ENCODE data around the gene BMP2K.

The BMP2K gene

DNA sequence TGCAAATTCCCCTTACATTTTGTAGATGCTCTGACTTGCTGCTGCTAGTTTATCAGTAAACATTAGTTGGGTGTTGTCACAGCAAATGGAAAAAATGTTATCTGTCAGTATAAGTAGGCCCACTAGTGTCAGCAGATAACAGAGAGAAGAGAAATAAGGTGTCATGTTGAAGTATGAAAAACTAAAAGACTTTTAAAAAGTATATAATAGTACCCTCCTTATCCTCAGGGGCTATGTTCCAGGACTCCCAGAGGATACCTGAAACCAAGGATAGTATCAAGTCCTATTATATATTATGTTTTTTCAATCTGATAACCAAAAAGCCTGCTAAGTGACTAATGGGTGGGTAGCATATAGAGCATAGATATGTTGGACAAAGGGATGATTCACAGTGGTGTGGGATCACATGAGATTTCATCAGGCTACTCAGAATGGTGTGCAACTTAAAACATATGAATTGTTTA, 11.6 kb upstream of the BMP2K start:
- DNase-seq, result peak; percentile 54

DNA sequence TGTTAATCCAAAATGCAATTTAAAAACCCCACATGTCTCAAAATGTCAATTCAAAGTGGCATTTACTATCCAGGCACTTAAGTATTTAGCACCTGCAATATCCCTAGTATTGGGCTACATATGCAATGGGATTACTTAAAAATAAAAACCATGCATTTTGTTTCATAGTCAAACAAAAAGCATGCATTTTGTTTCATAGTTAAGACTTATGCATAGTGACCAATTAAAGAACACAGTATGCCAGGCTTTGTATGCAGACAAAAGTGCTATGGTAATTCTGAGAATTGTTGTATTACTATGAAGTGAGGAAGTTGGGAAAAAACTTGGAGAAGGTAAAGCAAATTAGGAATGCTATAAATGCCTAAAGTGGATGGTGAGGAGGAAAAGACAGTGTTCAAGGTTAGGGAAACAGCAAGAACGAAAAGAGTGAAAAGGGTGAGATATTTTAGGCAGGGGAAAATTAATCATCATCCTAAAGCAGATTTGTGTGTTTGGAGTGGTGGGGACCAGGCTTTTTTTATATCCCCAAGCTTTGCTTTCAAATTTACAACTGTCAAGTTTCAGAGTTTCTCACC, 10.6 kb upstream of the BMP2K start:
- DNase-seq, result no peak

DNA sequence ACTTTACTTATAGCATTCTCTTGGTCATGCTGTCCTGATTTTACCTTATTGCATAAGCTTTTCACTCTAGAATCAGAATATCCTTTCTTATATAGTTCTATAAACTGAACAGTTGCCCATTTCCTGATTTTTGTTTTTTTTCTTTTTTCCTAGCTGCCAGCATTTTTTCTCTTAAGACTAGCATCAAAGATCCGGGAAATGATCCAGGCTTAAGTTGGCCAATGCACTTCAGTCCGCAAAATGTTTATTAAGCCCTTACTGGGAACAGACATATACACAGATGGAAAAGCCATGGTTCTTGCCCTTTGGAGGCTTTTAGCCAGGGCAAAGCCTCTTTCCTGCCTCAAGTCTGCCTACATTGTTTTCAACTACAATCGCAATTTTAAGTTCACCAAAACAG, 10.1 kb upstream of the BMP2K start:
- no peak for DNase-seq

DNA sequence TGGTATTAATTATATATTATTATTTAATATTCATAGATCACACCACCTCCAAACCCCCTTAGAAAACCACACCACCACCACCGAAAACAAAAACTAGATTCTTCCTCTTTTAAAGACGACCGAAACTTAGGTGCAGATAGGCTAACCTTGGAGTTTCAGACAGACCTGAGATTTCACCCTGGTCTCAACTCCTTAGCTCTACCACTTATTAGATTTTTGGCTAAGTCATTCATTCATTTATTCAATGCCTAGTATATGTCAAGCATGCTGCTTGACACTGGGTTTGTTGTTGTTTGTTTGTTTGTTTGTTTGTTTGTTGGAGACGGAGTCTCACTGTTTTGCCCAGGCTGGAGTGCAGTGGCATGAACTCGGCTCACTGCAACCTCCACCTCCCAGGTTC, 9.5 kb upstream of the BMP2K start:
- no peak for DNase-seq

DNA sequence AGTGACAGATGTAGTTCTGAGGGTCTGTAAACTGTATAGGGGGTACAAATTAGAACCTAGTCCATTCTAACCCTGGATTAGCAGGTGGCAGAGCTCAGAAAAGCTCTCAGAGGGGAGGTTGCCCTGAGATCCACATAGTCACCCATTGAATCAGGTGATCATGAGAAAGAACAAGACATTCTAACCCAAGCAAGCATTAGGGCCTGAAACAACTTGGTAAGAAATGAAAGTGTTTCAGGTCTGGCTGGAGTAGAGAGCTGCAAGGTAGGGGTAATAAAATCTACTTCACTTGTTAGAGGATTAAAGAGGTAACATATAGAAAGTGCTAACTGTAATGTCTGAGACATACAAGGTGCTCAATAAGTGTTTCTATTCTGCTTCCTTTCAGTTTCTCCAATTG, 8.8 kb upstream of the BMP2K start:
- no peak for DNase-seq

DNA sequence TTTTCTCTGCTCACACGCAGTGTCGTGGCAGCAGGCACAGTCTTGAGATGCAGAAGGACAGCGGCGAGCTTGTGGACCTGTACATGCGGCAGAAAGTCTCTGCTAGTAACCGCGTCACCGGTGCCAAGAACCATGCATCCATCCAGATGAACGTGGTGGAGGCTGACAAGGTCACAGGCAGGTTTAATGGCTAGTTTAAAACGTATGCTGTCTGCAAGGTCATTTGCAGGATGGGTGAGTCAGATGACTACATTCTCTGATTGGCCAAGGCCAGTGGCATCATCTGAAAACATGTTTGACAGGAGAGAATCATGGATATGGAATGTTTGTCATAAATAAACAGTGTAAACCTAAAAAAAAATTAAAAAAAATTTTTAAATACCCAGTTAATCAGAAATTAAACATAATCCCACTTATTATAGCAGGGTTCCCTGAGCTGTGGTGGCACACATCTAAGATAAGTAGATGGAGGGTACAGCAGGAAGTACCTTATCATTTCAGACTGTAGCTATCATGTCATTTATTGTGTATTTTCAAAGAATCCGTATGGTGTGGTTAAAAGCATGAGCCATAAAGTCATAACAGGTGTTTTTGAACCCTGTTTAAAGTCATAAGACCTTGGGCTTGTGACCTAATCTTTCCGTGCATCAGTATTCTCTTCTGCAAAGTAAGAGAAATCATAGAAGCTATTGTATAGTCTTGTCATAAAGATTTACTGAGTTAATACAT, 7.5 kb upstream of the BMP2K start:
- peak; percentile 56 for DNase-seq

DNA sequence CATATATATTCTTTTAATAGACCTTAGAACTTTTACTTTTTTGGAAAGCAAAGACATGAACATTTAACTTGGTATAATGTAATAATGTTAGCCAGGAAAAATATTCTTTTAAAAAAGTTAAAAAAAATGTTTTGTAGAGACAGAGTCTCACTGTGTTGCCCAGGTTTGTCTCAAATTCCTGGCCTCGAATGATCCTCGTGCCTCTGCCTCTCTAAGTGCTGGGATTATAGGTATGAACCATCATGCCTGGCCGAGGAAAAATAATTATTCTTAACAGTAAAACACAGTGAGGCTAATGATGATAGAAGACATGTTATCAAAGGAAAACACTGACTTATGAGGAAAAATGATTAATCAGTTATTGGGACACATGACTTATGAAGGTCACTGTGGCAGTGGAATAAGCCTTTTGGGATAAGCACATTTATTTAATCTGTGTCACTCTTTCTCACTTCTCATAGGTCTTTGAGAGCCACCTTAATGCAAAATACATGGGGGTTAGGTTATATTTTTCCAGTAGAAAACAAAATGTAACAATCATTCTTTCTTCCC, 6.0 kb upstream of the BMP2K start:
- no peak for DNase-seq

DNA sequence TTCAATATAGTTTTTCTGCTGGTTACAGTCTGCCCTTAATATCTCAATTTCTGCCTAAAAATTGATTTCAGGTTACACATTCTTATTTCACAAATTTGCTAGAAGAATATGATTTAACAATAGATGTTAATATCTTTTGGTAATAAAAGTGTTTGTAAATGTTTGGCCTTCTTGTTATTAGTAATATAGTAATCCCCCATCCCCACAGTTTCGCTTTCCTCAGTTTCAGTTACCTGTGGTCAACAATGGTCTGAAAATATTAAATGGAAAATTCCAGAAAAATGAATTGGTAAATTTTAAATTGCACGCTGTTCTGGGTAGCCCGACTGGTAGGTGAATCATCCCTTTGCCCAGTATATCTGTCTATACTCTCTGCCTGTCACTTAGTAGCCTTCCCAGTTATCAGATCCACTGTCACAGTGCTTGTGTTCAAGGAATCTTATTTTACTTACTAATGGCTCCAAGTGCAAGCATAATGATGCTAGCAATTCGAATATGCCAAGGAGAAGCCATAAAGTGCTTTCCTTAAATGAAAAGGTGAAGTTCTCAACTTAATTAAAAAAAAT, 3.5 kb upstream of the BMP2K start:
- no peak for DNase-seq

DNA sequence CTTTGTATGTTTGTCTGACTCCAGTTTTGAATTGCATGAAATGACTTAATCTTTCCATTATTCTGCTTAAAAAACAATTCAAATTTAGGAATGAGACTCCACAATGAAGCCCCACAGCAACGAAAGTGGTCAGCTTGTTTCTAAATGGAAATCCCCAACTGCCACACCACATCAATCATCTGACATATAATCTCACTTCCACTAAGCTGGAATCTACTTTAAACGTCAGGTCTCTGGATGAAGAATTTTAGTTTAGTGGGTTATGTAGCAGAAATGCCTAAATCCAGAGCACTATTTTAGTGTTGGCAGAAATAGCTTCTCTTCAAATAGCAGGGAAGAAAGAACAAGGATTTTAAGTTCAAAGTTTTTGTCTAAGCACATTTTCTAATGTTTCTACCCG, 1.7 kb upstream of the BMP2K start:
- DNase-seq, result no peak

DNA sequence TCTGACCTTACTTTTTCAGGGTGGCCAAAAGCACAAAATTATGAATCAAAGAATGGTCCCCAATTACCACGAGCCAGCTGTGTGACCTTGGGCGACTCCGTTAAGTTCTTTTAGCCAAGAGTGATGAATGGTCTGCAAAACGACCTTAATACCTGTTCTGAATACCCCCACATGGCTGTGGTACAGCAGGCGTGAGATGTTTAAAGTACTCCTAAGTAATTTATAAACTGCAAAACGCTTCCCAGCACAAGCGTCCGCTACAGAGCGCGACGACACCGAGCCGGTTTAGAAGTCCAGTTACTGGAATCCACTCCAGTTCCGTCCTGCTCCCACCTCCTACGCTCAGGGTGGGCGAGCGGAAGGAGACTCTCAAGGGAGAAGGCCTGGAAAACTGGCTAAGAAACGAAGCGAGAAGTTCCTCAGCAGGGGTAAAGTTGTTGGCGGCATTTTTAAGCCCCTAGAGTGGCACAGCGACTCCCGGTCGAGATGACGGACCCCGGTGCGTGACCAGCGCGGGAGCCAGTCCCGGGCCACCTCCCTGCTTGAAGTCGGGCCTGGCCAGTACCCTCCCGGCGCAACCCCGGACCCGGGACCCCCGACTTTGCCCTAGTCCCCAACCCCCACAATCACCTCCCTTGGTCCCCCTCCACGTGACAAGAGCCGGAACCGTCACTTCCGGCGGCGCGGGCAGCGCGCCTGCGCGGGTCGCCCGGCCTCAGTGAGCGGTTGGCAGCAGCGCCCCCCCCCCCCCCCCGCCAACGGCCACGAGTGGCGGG, 659 bp upstream of the BMP2K start:
- peak; percentile 83 for DNase-seq

DNA sequence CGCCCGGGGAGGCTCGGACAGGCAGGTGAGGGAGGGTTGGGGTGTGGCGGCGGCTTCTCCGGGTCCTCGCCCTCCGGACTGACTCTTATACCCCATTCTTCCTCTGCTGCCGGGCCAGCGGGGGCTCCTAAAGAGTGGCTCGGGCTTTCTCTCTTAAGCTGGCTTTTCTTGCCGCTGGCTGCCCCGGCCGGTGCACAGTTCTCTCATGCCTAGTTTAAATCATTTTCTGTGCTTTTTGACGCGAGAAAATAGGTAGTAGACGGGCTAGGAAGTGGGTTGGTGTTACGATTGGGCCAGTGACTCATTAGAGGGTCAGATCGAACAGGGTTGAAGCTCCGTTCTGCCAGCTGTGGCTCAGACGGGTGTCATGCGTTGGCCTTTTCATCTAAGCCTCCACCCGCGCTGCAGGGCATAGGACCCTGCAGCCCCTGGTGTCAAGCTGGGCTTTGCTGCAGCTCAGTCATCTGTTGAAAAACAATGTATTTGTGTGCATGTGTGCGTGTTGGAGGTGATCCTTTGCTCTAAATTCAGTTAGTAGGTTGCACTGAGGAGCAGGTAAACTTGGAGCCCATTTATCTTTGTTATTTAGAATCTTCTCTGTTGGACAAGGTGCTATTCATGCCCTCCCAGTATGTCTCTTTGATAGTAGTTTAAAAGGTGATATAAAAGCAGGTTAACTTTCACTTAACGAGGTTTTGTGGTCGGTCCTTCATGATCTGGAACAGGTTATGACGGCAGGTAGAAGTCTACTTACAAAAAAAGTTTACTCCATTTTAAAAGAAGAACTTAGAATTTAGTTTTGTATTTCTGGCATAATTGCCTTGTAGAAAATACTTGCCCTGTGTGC, 802 bp downstream of the BMP2K start:
- peak; percentile 62 for DNase-seq

DNA sequence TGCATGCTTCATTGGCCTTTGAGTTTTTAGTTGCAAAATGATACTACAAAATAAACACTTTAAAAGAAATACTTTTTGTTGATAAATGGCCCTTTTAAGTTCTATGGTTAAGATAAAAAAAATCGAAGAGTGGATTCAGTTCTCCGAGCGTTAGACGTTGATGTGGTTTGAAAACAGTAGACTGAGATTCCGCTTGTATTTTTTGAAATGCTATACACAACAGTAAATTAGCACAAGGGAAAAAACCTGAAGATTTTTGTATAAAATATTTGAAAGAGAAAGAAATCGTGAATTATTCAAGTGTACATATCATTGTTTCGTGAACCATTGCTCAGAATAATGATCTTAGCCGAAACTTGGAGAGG, 1.4 kb downstream of the BMP2K start:
- DNase-seq, result no peak

DNA sequence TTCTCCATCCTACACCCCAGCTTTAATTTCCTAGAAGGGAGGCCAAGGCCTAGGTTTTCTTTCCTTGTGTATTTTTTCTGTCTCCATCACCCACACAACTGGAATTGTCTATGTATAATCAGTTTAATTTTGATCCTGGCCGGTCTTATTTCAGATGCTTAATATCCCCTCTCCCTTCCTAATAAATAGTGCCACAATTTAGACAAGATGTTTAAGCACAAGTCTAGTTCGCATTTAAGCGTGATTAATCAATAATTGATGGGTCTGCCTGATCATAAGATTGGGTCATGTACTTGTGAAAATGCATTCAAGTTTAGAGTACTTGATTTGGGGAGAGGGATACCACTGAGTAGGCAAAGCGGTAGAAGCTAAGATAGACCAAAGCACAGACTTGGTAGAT, 2.4 kb downstream of the BMP2K start:
- DNase-seq, result no peak

DNA sequence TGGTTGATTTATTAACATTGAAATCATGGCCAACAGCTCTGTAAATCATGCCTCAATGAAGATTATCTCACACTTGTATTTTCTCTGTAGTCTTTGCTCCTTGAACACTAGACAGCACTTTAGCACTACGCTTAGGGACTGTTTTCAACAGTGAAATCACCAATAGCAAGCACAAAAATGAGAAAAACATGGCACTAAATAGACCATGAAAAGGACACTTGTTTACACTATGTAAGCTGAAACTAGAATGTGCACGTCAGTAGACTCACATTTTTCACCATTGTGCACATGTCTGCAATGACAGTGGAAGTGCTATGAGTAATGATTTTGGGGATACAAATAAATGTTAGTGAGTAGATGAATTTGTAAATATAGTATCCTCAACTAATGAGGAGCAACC, 3.1 kb downstream of the BMP2K start:
- no peak for DNase-seq

DNA sequence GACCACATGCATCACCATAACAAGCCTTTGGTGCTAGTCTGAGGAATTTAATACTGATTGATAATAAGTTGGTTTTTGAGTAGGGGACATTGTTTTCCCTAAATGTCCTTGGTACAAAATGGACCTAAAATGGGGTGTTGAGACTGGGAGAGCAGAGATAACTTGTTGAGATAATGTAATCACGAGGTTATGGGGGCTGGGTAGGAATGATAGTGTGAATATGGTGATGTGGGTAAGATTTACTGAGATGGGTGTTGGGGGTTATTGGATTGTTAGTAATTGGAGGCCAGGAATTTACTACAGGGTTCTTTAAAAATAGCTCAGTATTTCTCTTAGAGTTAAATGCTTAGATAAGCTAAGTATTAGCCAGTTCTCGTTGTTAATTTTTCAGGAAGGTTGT, 3.9 kb downstream of the BMP2K start:
- no peak for DNase-seq

DNA sequence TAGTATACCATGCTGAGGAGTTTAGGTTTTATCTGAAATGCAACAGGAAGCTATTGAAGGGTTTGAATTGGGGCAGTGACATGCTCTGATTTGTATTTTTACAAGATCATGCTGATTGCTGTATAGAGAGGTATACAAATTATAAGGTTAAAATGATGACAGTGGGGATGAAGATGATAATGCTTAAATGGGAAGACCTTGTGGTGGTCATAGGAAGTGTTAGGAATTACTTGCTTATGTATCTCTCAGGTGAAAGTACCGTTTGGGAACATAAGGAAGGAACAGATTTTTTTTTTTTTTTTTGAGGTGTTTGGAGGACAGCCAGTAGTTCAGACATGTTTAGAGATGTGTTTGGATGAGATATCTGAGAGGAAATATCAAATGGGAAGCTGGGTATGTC, 5.0 kb downstream of the BMP2K start:
- no peak for DNase-seq

DNA sequence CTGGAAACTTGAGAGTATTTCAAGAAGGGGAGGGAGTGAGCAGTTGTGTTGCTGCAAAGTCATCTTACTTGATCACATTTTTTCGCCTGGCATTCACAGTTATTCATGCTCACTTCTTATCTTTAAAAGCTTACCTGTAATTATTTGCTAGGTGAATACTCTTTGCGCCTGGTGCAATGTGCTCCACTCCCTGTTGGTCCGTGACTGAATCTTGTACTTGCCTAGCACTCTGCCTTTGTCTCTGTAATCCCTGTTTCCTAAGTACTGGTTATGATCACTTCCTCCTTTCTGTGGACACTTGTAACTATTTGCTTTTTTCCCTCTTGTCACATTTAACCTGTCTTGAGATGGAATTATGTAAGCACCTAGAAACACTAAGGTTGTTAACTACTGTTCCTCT, 5.8 kb downstream of the BMP2K start:
- no peak for DNase-seq

DNA sequence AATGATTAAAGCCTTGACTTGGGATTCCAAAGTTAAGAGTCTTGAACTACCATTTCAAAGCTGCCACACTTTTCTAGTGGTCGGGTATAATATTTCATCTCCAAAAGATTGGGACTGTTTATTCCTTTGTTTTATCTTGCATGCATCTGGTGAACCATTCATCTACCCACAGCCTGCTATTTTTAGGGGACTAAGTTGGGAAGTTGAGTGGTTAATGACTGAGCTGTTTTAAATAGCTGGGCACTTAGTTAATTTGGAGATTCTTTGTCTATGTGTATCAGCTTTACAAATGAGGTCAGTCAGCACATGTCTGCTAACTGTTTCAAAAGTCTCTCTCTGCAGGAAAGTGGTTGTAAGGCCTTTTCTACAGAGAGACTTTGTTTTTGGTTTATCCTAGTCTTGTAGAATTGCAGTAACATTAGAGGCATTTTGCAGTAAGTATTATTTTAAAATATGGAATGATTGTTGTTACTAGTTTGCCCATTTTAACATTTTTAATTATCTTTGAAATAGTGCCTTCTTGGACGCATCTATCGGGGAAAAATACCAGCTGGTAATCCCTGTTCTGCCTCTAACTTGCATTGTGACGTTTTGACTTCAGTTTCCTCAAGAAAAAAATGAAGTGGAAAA, 8.2 kb downstream of the BMP2K start:
- DNase-seq, result peak; percentile 79

DNA sequence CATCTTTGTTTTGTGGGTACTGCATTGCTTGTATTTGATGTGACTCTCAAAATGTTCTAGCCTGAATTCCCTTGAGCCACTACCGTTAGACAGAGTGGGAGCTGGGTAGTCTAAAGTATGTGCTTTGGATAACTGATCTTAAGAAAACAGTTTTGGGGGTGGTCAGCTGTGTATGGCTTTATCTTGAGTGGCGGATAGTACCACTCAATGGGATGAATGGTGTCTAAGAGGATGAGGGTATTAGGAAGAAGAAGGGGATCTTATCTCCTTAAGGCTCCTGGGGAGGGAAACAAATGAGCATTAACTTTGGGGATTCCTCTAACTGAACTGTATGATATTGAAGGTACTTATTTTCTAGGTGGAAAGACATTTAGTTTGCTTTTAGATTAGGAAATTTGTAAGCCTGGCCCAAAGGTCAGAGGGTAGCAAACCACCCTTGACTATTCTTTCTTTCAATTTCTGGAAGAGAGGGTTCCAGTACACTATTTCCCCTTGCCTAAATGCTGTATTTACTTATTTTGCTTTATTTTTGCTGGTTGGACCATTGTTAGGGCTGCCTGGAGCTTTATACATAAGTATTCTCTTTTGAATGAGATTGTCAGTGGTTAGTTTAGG, 11.3 kb downstream of the BMP2K start:
- DNase-seq, result no peak

DNA sequence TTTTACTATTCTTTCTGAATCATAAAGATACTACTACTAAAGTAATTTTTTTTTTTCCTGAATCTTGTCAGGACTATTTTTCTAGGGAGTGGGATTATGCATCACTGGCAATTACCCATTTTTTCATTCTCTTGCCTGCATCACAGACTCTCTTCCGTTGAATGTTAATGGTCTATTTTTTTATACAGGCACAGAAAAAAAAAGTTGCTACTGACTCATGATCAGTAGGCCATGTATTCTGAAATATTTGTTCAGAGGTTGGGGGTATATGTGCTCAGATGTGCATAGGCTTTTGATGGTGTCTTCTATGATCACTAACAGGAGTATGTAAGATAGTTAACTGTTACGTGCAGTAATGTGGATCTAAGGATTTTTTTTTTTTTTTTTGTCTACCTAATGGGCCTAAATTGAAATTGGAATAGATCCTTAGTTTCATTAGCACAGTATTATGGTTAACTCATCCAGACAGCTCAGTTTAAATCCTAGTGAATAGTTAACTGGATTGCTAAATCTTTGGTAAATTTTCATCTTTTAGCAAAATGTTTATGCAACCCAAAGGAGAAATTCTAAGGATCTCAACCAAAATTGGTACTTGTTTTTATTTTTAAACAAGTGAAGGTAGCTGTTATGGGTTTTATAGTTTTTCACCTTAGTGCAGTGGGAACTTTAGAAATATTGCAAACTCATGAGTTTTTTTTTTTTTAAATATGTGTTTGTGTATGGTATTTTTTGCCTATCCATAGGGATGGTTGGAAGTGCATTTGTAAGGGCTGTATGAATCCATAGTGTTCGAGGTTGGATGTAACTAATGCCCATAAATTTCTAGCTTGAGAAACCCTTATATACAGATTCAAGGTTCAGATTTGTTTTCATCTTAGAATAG, 12.1 kb downstream of the BMP2K start:
- no peak for DNase-seq
